ENCODE results near the gene RBM18.

Gene RBM18

DNA sequence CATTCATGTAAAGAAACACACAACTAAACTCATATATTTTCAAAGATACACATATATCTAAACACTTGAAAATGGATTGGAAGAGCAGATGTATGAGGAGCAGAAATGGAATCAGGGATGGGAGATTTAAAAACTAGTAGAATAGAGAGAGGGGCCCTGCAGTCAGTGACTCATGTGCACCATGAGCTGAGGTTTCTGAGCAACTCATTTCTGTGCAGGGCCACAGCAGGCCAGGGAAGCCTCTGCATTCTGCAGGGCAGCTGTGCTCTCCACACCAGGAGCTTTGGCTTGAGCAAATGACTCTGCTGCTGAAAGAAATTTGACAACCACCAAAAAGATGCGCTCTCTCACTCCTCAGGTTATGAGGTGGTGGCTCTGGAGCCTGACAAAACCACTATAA is 63.0 kb downstream of the RBM18 start:
- DNase-seq, result no peak

DNA sequence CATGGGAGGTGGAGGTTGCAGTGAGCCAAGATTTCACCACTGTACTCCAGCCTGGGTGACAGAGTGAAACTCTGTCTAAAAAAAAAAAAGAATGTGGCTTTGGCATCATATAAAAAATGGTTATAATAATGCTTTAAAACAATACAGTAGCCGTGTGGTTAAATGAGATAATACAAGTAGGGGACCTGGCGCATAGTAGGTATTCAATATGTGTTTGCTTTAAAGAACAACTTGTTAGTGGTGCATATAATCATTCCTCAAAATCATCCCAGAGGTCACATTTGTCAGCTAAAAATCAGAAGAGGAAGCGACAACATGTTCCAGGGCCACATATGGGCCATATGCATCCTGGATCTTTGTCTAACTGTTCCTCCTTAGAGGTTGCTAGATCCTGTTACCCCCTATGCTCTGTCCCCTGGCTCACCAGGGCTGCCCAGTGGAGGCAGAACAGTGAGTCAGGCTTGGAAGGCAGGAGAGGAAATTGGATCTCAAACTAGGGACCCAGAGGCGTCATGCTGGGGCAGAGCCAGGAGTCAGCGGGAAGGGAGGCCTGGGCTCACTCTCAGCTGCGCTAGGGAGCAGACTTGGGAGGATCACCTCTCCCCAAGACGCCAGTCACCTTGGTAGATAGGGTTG is 63.6 kb downstream of the RBM18 start:
- DNase-seq, result no peak

DNA sequence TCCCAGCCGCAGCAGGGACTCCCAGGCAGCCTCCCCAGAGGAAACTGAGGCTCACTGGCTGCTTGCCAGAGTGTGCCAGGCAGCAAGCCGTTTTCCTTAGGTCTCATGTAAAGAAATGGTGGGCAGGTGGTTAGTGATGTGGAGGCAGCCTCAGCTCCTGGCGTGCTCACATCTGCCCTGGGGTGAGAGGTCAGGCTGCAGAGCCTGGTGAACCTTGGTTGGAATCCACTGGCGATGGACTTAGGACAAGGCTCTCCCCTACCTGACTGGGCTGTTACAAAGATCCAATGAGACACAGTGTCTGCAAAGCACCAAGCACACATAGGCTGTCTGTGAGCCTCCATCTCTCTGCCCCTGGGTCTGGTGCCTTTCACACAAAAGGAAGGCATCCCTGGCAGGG is 66.8 kb downstream of the RBM18 start:
- DNase-seq, result no peak

- no peak for DNase-seq
Observed at GRCh38 chr9:122197426-122197825, 67.2 kb downstream of the RBM18 start.

DNA sequence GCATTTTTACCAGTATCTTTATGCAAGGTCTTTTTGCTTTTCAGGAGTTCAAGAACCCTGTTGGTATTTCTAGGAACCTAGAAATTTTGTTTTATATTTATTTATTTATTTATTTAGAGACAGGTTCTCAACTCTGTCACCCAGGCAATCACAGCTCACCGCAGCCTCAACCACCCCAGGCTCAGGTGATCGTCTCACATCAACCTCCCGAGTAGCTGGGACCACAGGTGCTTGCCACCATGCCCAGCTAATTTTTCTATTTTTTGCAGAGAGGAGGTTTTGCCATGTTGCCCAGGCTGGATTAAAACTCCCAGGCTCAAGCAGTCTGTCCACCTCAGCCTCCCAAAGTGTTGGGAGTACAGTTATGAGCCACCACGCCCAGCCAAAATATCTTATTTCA is 68.8 kb downstream of the RBM18 start:
- DNase-seq, result no peak

- DNase-seq, result no peak
Observed at GRCh38 chr9:122193651-122194050, 71.0 kb downstream of the RBM18 start.

DNA sequence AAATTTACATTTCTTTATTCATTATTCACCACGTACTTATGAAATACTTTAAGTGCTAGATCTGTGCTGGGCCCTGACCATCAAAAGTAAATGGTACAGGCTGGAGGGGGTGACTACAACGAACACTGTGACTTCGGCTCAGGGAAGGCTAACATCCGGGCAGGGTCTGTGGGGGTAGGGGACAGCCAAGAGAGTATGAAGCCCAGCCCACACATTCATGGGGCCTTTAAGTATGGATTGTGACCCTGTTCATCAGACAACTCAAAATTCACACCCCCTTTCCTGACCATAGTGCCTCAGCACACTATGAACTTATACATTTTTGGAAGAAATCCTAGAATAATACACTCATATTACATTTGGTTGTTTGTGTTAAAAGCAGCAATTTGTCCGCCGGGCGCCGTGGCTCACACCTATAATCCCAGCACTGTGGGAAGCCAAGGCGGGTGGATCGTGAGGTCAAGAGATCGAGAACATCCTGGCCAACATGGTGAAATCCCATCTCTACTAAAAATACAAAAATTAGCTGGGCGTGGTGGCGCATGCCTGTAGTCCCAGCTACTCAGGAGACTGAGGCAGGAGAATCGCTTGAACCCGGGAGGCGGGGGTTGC is 71.6 kb downstream of the RBM18 start:
- no peak for DNase-seq

DNA sequence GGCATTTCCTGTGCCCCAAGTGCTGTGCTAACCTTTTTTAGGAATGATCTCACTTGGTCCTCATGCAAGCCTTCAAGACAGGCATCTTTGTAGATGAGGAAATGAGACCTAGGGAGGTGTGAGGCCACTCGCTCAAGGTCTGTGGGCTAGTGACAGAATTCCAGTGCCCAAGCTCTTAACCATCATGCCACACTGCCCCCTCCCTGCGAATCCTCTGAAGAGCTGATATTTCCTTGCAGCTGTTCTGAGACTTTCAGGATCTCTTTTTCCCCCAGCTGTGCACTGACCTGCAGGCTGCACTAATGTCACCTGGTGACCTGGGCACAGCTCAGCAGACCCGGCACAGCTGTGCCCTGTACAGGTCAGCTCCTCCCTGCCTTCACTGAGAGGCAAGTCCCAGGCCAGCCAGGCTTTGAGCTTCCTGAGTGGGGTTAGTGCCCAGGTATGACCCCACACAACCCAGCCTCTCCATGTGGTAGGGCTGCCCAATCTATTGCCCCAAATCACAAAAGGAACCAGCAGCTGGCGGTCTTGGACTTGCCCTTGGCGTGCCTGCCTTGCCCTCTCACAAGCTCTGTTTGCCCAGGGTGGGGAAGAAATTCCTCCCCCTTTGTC is 72.3 kb downstream of the RBM18 start:
- DNase-seq, result no peak

DNA sequence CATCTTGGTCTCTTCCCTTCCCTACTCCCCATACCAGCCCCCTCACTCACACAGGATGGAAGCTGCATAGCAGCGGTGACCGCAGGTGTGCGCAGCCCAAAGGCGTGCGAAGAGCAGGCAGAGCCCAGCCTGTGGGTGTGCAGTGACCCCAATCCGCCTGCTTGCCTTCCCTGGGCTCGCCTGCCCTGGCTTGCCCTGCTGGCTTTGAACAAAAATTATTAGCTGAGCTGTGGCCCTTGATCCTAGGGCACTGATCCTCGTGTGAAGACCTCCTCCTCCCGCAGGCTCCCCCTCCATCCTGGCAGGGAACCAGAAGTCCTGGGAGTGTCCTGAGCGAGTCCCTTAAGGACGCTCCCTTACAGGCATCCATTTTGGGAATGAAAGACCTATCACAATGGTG is 73.1 kb downstream of the RBM18 start:
- no peak for DNase-seq

DNA sequence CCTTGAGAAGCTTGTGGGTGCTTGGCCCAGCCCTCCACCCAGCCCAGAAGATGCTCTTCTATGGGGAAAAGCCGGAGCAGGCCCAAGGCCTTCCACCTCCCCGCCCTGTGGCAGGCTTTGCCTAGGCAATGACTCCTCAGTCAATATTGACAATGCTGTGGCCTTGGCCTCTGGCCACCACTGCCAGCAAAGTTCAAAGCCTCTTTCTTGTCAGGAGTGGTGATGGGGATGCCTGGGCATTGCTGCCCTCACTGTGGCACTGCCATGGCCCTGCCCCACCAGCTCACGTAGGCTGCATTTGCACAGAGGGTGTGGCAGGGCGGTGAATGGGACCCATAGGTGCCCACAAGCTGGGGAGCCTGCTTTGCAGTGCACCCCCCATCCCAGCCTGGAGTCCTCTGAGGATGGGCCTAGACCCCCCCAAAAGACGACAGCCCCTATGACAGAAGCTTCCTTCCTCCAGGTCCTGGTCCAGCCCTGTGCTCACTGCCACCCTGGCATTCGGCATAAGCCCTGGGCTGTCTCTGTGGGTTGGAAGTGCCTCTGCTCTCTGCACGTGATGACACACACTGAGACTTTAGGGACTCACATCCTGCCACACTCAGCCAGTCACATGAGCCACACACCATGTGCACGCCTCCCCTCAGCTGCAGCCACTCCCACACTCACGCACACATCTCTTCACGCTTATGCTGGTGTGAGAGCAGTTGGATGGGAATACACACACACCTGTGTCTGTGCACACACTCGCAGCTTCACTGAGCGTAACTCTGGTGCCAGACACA is 73.9 kb downstream of the RBM18 start:
- DNase-seq, result no peak

GRCh38 chr9:122188369-122188768 is 76.3 kb downstream of the RBM18 start:
- DNase-seq, result no peak

Data from activated naive CD4-positive, alpha-beta T cell (primary cell).